Astrocyte (in vitro differentiated cells and primary cell): ENCODE measurements around the gene NUP205. TPM values are rescaled to one million over a fixed set of nuclear protein-coding genes. Genes with fewer than 3 reads are reported as not detected.

Source experiments
- DNase-seq: peaks from one replicate; pipeline ENCODE4 v3.0.0-alpha.2; 2010; ENCODE audit warnings: low read depth
- FAIRE-seq: peaks from 2 replicates; lab custom pipeline; 2011; peaks lifted over from hg19 to GRCh38; lab: Jason Lieb, UNC
- H2AFZ ChIP-seq: 2 replicates; pipeline ENCODE4 v1.6.0; 2012; ENCODE audit warnings: low read depth, low read length, inconsistent platforms
- H3K27ac ChIP-seq: 2 replicates; pipeline ENCODE4 v1.5.1; 2011; ENCODE audit warnings: low read depth, low read length, inconsistent platforms
- H3K27me3 ChIP-seq: 2 replicates; pipeline ENCODE4 v1.6.0; 2011; ENCODE audit warnings: low read length, inconsistent platforms; ENCODE audit not compliant: insufficient read depth
- H3K36me3 ChIP-seq: 2 replicates; pipeline ENCODE4 v1.5.1; 2011; ENCODE audit warnings: low read length, inconsistent platforms; ENCODE audit not compliant: insufficient read depth
- H3K4me1 ChIP-seq: 2 replicates; pipeline ENCODE4 v1.5.1; 2011; ENCODE audit warnings: low read length, inconsistent platforms; ENCODE audit not compliant: insufficient read depth
- H3K4me2 ChIP-seq: 2 replicates; pipeline ENCODE4 v1.6.0; 2012; ENCODE audit warnings: low read length, inconsistent platforms
- H3K4me3 ChIP-seq: 2 replicates; pipeline ENCODE4 v1.5.1; 2011; ENCODE audit warnings: low read depth, mild to moderate bottlenecking, low read length, inconsistent platforms; ENCODE audit not compliant: insufficient read depth
- H3K79me2 ChIP-seq: 2 replicates; pipeline ENCODE4 v1.6.0; 2012; ENCODE audit warnings: mild to moderate bottlenecking, low read length, inconsistent platforms; ENCODE audit not compliant: insufficient read depth
- H3K9ac ChIP-seq: 2 replicates; pipeline ENCODE4 v1.6.0; 2012; ENCODE audit warnings: mild to moderate bottlenecking, low read length, inconsistent platforms
- H3K9me3 ChIP-seq: 2 replicates; pipeline ENCODE4 v1.5.1; 2012; ENCODE audit warnings: low read depth, mild to moderate bottlenecking, low read length, inconsistent platforms; ENCODE audit not compliant: insufficient read depth
- H4K20me1 ChIP-seq: 2 replicates; pipeline ENCODE4 v1.6.0; 2012; ENCODE audit warnings: low read length, inconsistent platforms; ENCODE audit not compliant: insufficient read depth
- H3K27ac Mint-ChIP-seq: one replicate; pipeline ENCODE4 v1.8.0; 2021; ENCODE audit warnings: mild to moderate bottlenecking, mixed read lengths; ENCODE audit not compliant: unreplicated experiment
- H3K27me3 Mint-ChIP-seq: one replicate; pipeline ENCODE4 v1.8.0; 2021; ENCODE audit warnings: low read depth, mixed read lengths; ENCODE audit not compliant: unreplicated experiment
- H3K36me3 Mint-ChIP-seq: one replicate; pipeline ENCODE4 v1.8.0; 2021; ENCODE audit warnings: low read depth, mixed read lengths; ENCODE audit not compliant: unreplicated experiment
- H3K4me1 Mint-ChIP-seq: one replicate; pipeline ENCODE4 v1.8.0; 2021; ENCODE audit warnings: low read depth, mixed read lengths; ENCODE audit not compliant: unreplicated experiment
- H3K4me3 Mint-ChIP-seq: one replicate; pipeline ENCODE4 v1.8.0; 2021; ENCODE audit warnings: mild to moderate bottlenecking, moderate library complexity, mixed read lengths; ENCODE audit not compliant: unreplicated experiment
- H3K9me3 Mint-ChIP-seq: one replicate; pipeline ENCODE4 v1.8.0; 2021; ENCODE audit warnings: mild to moderate bottlenecking, mixed read lengths; ENCODE audit not compliant: unreplicated experiment
- EZH2 ChIP-seq: IDR thresholded peaks from 2 replicates; pipeline ENCODE4 v1.6.1; 2012; ENCODE audit warnings: mild to moderate bottlenecking, low read length, inconsistent platforms; ENCODE audit not compliant: insufficient read depth
- total RNA-seq: library from RNA; stranded (reverse); gene quantifications from 2 replicates; pipeline ENCODE4 v1.2.1, GENCODE V29; 2021
- TF ChIP-seq, protein P1 (sequence below): IDR thresholded peaks from 2 replicates; pipeline ENCODE4 v1.5.1; 2011; ENCODE audit warnings: low read depth, mild to moderate bottlenecking, inconsistent platforms, low read length, moderate library complexity; ENCODE audit not compliant: insufficient read depth

Gene NUP205
- total RNA-seq, 1 donor from 2014 or later: 50.5 TPM

DNA sequence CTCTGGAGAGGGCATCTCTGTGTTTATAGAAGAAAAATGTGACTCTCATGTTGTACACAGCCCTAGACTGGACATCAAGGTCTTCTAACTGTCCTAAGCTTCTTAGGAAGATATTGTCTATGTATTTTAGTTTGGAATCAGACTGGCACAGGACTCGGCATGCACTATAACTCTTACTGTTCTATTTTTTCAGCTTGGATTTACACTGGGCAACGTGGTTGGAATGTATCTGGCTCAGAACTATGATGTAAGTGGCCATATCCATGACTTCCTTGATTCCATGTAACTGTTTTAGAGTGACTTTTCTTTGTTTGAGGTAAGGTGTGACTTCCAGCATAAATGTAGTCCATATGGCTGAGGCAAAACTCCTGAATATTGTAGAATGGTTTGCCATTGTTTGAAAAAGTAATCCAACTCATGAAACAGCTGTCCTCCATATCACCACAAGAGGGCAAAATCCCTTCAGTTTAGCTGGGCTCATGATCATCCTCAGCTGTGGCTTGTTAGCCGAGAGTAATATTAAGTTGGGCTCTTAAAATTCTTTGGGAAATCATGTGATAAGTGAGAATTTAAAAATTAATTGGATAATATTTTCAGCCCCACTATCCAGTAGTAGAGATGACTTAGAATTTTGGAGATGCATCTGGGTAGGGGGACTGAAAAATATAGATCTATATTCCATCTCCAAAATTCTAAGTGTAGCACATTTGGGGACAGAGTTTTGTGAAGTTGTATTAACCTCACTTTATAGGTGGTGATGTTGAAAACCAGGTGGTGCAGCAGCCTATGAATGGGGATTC, 115.0 kb downstream of the NUP205 start:
- Mint-ChIP-seq H3K4me3 (no peak overlapping the region), H3K27ac (no peak overlapping the region), H3K9me3 (no peaks in the 10 kb centered on the region), H3K36me3 (peaks cover 1% of the 10 kb centered on the region), H3K4me1 (peaks cover 33% of the 10 kb centered on the region), H3K27me3 (no peaks in the 10 kb centered on the region)
- peaks cover 77% of the 10 kb centered on the region for H3K79me2 ChIP-seq
- DNase-seq (peak; percentile 62), FAIRE-seq (peak; percentile 60)
- H4K20me1 ChIP-seq: peaks cover 17% of the 10 kb centered on the region
- H3K4me2 ChIP-seq: peak overlapping the region; percentile 68
- no peaks in the 10 kb centered on the region for H3K9me3 ChIP-seq
- H3K27me3 ChIP-seq: no peaks in the 10 kb centered on the region
- TF ChIP-seq, protein P1, sequence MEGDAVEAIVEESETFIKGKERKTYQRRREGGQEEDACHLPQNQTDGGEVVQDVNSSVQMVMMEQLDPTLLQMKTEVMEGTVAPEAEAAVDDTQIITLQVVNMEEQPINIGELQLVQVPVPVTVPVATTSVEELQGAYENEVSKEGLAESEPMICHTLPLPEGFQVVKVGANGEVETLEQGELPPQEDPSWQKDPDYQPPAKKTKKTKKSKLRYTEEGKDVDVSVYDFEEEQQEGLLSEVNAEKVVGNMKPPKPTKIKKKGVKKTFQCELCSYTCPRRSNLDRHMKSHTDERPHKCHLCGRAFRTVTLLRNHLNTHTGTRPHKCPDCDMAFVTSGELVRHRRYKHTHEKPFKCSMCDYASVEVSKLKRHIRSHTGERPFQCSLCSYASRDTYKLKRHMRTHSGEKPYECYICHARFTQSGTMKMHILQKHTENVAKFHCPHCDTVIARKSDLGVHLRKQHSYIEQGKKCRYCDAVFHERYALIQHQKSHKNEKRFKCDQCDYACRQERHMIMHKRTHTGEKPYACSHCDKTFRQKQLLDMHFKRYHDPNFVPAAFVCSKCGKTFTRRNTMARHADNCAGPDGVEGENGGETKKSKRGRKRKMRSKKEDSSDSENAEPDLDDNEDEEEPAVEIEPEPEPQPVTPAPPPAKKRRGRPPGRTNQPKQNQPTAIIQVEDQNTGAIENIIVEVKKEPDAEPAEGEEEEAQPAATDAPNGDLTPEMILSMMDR: peak; percentile 97
- TF ChIP-seq EZH2: no peak
- H2AFZ ChIP-seq: no peak overlapping the region
- peaks cover 3% of the 10 kb centered on the region for H3K36me3 ChIP-seq
- peaks cover 29% of the 10 kb centered on the region for H3K4me1 ChIP-seq
- H3K27ac ChIP-seq: peak overlapping the region; percentile 75
- H3K9ac ChIP-seq: peak overlapping the region; percentile 57
- no peak overlapping the region for H3K4me3 ChIP-seq

DNA sequence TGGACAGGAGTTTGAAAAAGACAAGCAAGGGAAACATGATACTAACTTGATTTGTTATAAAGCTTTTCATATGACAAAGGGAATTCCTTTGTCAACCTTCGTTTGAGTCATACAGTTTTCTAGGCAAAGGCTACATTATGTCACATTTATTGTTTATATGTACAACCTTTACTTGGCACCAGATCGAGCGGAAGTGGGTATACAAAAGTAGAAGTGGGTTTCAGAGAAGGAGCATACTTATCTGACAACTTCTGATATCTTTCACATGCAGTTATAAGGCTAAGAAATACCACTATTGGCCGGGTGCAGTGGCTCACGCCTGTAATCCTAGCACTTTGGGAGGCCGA, 115.6 kb downstream of the NUP205 start:
- H3K4me1 ChIP-seq: peaks cover 34% of the 10 kb centered on the region

More for the DNA sequence above, 115.6 kb downstream of the NUP205 start:
- peak overlapping the region; percentile 57 for H3K9ac ChIP-seq
- TF ChIP-seq, protein P1: no peak
- no peak for TF ChIP-seq EZH2
- H3K4me3 ChIP-seq: no peak overlapping the region
- FAIRE-seq (no peak), DNase-seq (peak; percentile 91)
- peak overlapping the region; percentile 75 for H3K27ac ChIP-seq
- H3K4me2 ChIP-seq: peak overlapping the region; percentile 68
- H3K9me3 Mint-ChIP-seq: no peaks in the 10 kb centered on the region
- H3K27me3 Mint-ChIP-seq: no peaks in the 10 kb centered on the region
- H2AFZ ChIP-seq: no peak overlapping the region
- peaks cover 3% of the 10 kb centered on the region for H3K36me3 Mint-ChIP-seq
- H3K36me3 ChIP-seq: peaks cover 3% of the 10 kb centered on the region
- peaks cover 74% of the 10 kb centered on the region for H3K79me2 ChIP-seq
- H3K4me1 Mint-ChIP-seq: peaks cover 39% of the 10 kb centered on the region
- H3K27me3 ChIP-seq: no peaks in the 10 kb centered on the region
- H3K4me3 Mint-ChIP-seq: no peak overlapping the region
- H3K9me3 ChIP-seq: no peaks in the 10 kb centered on the region
- no peak overlapping the region for H3K27ac Mint-ChIP-seq
- peaks cover 14% of the 10 kb centered on the region for H4K20me1 ChIP-seq
